Ishikawa (cell line): ENCODE results near the gene KLHL12.

Experiments
- CEBPB ChIP-seq: IDR thresholded peaks from 2 replicates; pipeline ENCODE4 v1.6.1; 2012
- CREB1 ChIP-seq: IDR thresholded peaks from 2 replicates; pipeline ENCODE4 v1.6.1; 2012; ENCODE audit warnings: low read depth
- EGR1 ChIP-seq: IDR thresholded peaks from 2 replicates; pipeline ENCODE4 v1.6.1; 2012
- EP300 ChIP-seq: IDR thresholded peaks from 2 replicates; pipeline ENCODE4 v1.6.1; 2012; ENCODE audit warnings: borderline replicate concordance
- FOXM1 ChIP-seq: IDR thresholded peaks from 2 replicates; pipeline ENCODE4 v1.6.1; 2012; ENCODE audit warnings: low read depth, borderline replicate concordance
- NFIC ChIP-seq: IDR thresholded peaks from 2 replicates; pipeline ENCODE4 v1.6.1; 2012
- RAD21 ChIP-seq: IDR thresholded peaks from 2 replicates; pipeline ENCODE4 v1.6.1; 2012; ENCODE audit warnings: low read depth
- REST ChIP-seq: IDR thresholded peaks from 2 replicates; pipeline ENCODE4 v1.6.1; 2012; ENCODE audit warnings: low read depth, mild to moderate bottlenecking
- TAF1 ChIP-seq: IDR thresholded peaks from 2 replicates; pipeline ENCODE4 v1.6.1; 2012; ENCODE audit warnings: low read depth, mild to moderate bottlenecking
- TCF12 ChIP-seq: IDR thresholded peaks from 2 replicates; pipeline ENCODE4 v1.6.1; 2012; ENCODE audit warnings: low read depth
- TEAD4 ChIP-seq: IDR thresholded peaks from 2 replicates; pipeline ENCODE4 v1.6.1; 2012
- YY1 ChIP-seq: IDR thresholded peaks from 2 replicates; pipeline ENCODE4 v1.6.1; 2012; ENCODE audit warnings: low read depth
- ZBTB7A ChIP-seq: IDR thresholded peaks from 2 replicates; pipeline ENCODE4 v1.6.1; 2012; ENCODE audit warnings: low read depth
- TF ChIP-seq, protein P1 (sequence below): IDR thresholded peaks from 2 replicates; pipeline ENCODE4 v1.6.1; 2012
- TF ChIP-seq, protein P2 (sequence below): IDR thresholded peaks from 2 replicates; pipeline ENCODE4 v1.6.1; 2012

KLHL12 gene

DNA sequence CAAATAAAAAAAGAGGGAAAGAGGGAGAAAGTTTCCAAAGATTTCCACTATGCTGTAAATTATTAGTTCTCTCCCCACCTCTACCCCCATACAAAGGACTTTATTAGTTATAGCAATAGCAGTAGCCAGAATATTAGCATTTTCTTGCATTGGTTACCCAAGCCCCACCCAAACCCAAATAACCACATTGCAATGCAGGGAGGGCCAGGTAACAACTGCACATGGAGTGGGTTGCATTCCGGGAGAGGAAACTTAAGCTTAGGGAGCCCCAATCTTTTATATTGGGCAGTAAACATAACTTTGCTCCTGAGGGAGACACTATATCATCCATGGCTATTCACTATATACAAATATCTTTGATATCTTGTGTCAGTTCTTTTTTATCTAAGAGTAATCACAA lies 25.1 kb upstream of the KLHL12 start:
- TF ChIP-seq EP300, result no peak
- no peak for TF ChIP-seq YY1
- TF ChIP-seq FOXM1, result no peak
- TF ChIP-seq RAD21, result no peak
- TF ChIP-seq TEAD4, result no peak
- TF ChIP-seq CEBPB, result no peak
- no peak for TF ChIP-seq NFIC
- no peak for TF ChIP-seq ZBTB7A
- TF ChIP-seq TCF12, result no peak
- TF ChIP-seq TAF1, result no peak
- no peak for TF ChIP-seq CREB1
- TF ChIP-seq REST, result no peak
- no peak for TF ChIP-seq EGR1
- TF ChIP-seq, protein P1, sequence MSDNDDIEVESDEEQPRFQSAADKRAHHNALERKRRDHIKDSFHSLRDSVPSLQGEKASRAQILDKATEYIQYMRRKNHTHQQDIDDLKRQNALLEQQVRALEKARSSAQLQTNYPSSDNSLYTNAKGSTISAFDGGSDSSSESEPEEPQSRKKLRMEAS, result no peak

GRCh38 chr1:202951437-202951836 lies 24.4 kb upstream of the KLHL12 start:
- TF ChIP-seq EGR1, result no peak
- no peak for TF ChIP-seq FOXM1
- TF ChIP-seq, protein P2, sequence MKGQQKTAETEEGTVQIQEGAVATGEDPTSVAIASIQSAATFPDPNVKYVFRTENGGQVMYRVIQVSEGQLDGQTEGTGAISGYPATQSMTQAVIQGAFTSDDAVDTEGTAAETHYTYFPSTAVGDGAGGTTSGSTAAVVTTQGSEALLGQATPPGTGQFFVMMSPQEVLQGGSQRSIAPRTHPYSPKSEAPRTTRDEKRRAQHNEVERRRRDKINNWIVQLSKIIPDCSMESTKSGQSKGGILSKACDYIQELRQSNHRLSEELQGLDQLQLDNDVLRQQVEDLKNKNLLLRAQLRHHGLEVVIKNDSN, result no peak
- TF ChIP-seq TAF1, result no peak
- no peak for TF ChIP-seq CEBPB
- no peak for TF ChIP-seq NFIC

DNA sequence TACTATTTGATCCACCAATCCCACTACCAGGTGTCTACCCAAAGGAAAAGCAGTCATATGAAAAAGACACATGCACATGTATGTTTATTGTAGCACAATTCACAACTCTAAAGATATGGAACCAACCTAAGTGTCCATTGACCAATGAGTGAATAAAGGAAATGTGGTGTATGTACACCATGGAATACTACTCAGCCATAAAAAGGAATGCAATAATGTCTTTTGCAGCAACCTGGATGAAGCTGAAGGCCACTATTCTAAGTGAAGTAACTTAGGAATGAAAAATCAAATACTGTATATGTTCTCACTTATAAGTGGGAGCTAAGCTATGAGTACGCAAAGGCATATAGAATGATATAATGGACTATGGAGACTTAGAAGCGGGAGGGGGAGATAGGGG lies 18.4 kb upstream of the KLHL12 start:
- TF ChIP-seq FOXM1, result no peak
- no peak for TF ChIP-seq CEBPB
- TF ChIP-seq EGR1, result no peak
- TF ChIP-seq RAD21, result no peak
- TF ChIP-seq, protein P2, result no peak
- TF ChIP-seq, protein P1, result no peak
- no peak for TF ChIP-seq REST
- no peak for TF ChIP-seq YY1
- TF ChIP-seq TAF1, result no peak
- TF ChIP-seq TCF12, result no peak
- no peak for TF ChIP-seq TEAD4
- TF ChIP-seq ZBTB7A, result no peak
- TF ChIP-seq NFIC, result no peak
- no peak for TF ChIP-seq CREB1
- no peak for TF ChIP-seq EP300

DNA sequence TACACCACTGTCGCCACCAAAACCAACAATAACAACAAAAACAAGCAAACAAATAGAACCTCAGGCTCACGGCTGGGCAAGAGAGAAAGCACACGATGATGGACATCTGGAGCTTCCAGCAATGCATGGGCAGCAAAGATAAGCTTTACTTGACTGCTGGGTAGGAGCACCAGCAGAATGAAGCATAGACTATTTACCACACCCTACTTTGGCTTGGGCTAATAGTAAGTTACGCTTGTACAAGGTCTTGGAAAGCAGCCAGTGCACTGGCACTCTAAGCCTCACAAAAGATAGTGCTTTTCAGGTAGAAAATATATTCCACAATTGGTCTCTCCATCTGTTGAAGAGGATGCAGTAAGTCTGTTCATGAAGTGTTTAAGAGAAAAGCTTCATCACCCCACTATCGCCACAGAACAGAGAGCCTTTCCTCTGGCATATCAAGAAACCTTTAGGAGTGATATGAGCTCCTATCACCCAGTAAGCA lies 17.4 kb upstream of the KLHL12 start:
- TF ChIP-seq TAF1 (no peak), CEBPB (no peak), TCF12 (no peak), NFIC (no peak)
- TF ChIP-seq, protein P1, result no peak

- TF ChIP-seq TAF1, result no peak
- no peak for TF ChIP-seq YY1
- TF ChIP-seq TEAD4, result no peak
- TF ChIP-seq TCF12, result no peak
- no peak for TF ChIP-seq ZBTB7A
- TF ChIP-seq EP300, result no peak
- no peak for TF ChIP-seq EGR1
- TF ChIP-seq, protein P1, result no peak
- TF ChIP-seq CEBPB, result no peak
- TF ChIP-seq REST, result no peak
- no peak for TF ChIP-seq FOXM1
These were observed 15.4 kb upstream of the KLHL12 start for GRCh38 chr1:202942426-202942825.
